Panc1 (cell line): ENCODE data around the gene RAB6B. TPM values are rescaled to one million over a fixed set of nuclear protein-coding genes. Genes with fewer than 3 reads are reported as not detected.
A peak's percentile ranks its signal among the peaks of the same experiment; 100 is the strongest.

Experiments used
- ATAC-seq: fragments of 200-7000 bp; cut with Tn5 transposase; 2 replicates; pipeline ENCODE4 v1.9.1; 2020; ENCODE audit warnings: mild to moderate bottlenecking, moderate library complexity
- BruUV-seq: library from RNA; stranded (reverse); fragments of 400-500 nt; replicated peaks from 2 replicates; lab custom pipeline; 2021; lab: Mats Ljungman, UMichigan
- CTCF ChIA-PET: fragments of 300-600 bp; sonication (Branson Sonifier 250); formaldehyde crosslinking; loops from one replicate; lab custom pipeline; 2022; ENCODE audit warnings: antibody characterized with exemption; lab: Charles Lee
- POLR2A ChIA-PET: fragments of 300-600 bp; sonication (Branson Sonifier 250); formaldehyde crosslinking; loops from one replicate; lab custom pipeline; 2022; ENCODE audit warnings: antibody characterized with exemption; lab: Charles Lee
- DNase-seq: peaks from one replicate; pipeline ENCODE4 v3.0.0-alpha.2; 2010; ENCODE audit warnings: low read depth, low spot score
- H3K27ac ChIP-seq: 2 replicates; pipeline ENCODE4 v1.5.1; 2011; ENCODE audit warnings: mild to moderate bottlenecking, low read length, inconsistent platforms
- H3K27me3 ChIP-seq: fragments of 200-500 bp; sonication (Bioruptor generic); 2 replicates; pipeline ENCODE4 v1.6.0; 2014; ENCODE audit warnings: low read length, inconsistent platforms; ENCODE audit not compliant: control insufficient read depth, insufficient read depth
- H3K36me3 ChIP-seq: fragments of 200-500 bp; sonication (Bioruptor generic); 2 replicates; pipeline ENCODE4 v1.5.1; 2014; ENCODE audit warnings: inconsistent platforms, mild to moderate bottlenecking, low read length, moderate library complexity; ENCODE audit not compliant: control insufficient read depth, insufficient read depth
- H3K4me1 ChIP-seq: 2 replicates; pipeline ENCODE4 v1.5.1; 2011; ENCODE audit warnings: inconsistent platforms, mild to moderate bottlenecking, low read length, moderate library complexity; ENCODE audit not compliant: control insufficient read depth, insufficient read depth
- H3K4me3 ChIP-seq, 2 experiments: 2 replicates each; pipeline ENCODE4 v1.5.1; 2011 to 2012; ENCODE audit warnings: low read depth in 2 of 2, low read length in 2 of 2, mild to moderate bottlenecking in 2 of 2, inconsistent platforms in 1 of 2, moderate library complexity in 1 of 2
- H3K9me3 ChIP-seq: fragments of 200-500 bp; sonication (Bioruptor generic); 2 replicates; pipeline ENCODE4 v1.5.1; 2014; ENCODE audit warnings: low read depth, mild to moderate bottlenecking, inconsistent platforms, low read length, moderate library complexity; ENCODE audit not compliant: control insufficient read depth, insufficient read depth
- CTCF ChIP-seq: fragments of 450-650 bp; IDR thresholded peaks from 2 replicates; pipeline ENCODE4 v1.5.1; 2017; ENCODE audit warnings: mild to moderate bottlenecking
- POLR2AphosphoS5 ChIP-seq: IDR thresholded peaks from 2 replicates; pipeline ENCODE4 v1.6.1; 2012; ENCODE audit warnings: mild to moderate bottlenecking, low read depth, low read length, moderate library complexity
- REST ChIP-seq, 2 experiments: IDR thresholded peaks; 2 replicates each; pipeline ENCODE4 v1.6.1; 2011 to 2012; ENCODE audit warnings: low read depth in 2 of 2, control low read depth in 1 of 2, low read length in 1 of 2, mild to moderate bottlenecking in 1 of 2, moderate library complexity in 1 of 2; ENCODE audit not compliant: insufficient read depth in 1 of 2
- TCF7L2 ChIP-seq: IDR thresholded peaks from 2 replicates; pipeline ENCODE4 v1.6.1; 2011; ENCODE audit warnings: mild to moderate bottlenecking, low read depth, low read length, inconsistent platforms
- in situ Hi-C: cut with HindIII; loops from 2 replicates; pipeline ENCODE4 v1.10.0; 2016; ENCODE audit warnings: low sequenced_read_pairs, low pct_unique_long_range_greater_than_20kb
- intact Hi-C: fragments of 100-400 bp; cut with micrococcal nuclease; formaldehyde crosslinking; loops from one replicate; pipeline ENCODE4 v1.10.0; 2022; ENCODE audit not compliant: unreplicated experiment
- total RNA-seq: library from RNA; stranded (reverse); gene quantifications from one replicate; pipeline ENCODE4 v1.2.1, GENCODE V29; 2021; ENCODE audit not compliant: unreplicated experiment

Gene RAB6B
- total RNA-seq, 1 experiment from 2014 or later = 49.2 TPM

DNA sequence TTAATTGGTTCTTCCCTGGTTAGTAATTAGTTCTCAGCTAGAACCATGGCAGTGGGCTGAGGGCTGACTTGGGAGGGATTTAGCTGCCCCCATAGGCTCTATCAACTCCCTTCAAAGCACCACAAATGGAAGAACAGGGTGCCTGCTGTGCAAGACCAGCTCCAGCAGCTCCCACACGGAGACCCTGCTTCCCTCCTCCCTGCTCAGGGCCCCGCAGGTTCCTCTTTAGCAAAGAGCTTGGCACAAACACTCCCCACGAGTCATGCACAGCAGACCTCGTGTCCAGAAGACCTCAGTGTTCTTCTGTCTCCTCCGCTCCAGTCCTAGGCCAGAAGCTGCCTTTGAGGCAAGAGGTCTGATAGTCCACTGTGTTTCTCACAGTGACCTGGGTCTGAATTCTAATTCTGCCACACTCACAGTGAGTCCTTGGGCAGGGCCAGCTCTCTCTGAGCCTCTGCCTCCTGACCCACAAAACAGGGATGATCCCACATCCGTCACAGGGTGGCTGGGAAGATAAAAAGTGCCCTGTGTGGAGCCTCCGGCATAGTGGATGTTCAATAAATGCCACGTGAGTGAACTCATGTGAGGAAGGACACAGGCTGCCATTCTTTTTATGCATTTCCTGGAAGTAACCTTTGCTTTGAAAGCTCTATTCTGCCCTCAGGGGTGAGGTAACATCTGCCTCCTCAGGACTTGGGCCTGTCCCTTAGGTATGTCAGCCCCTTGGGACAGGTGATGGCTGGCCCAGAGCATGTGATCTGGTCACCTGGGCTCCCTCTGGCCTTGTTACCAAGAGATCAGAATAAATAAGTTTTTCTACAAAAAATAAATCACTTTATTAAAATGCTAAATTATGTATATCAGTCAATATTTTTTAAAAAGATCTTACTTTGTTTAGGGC is 7.6 kb downstream of the RAB6B start:
- CTCF ChIA-PET = no interaction called here
- no peaks in the 10 kb centered on the region for H3K4me1 ChIP-seq
- no peak for TF ChIP-seq POLR2AphosphoS5
- no peak for TF ChIP-seq TCF7L2
- TF ChIP-seq REST (IDR thresholded peaks at IDR 0.05; ENCODE audit: insufficient read depth in 1 of 2, low read depth in 2 of 2, low read length in 1 of 2) = no peak
- POLR2A ChIA-PET = no interaction called here
- no peaks in the 10 kb centered on the region for H3K36me3 ChIP-seq
- peak; percentile 39 for ATAC-seq
- H3K27me3 ChIP-seq = no peaks in the 10 kb centered on the region
- no peak for DNase-seq
- no peak overlapping the region for H3K27ac ChIP-seq
- intact Hi-C loops (no loop called here), in situ Hi-C loops (no loop called here)
- no peaks in the 10 kb centered on the region for H3K9me3 ChIP-seq
- no peak overlapping the region for H3K4me3 ChIP-seq
- no TSS peak for BruUV-seq

GRCh38 chr3:133887074-133887802 is 8.4 kb downstream of the RAB6B start:
- no TSS peak for BruUV-seq
- DNase-seq = no peak
- ATAC-seq = no peak
- in situ Hi-C loops = no loop called here
- CTCF ChIA-PET = no interaction called here
- Histone ChIP-seq H3K9me3 (no peaks in the 10 kb centered on the region), H3K4me3 (no peak overlapping the region), H3K4me1 (no peaks in the 10 kb centered on the region), H3K36me3 (no peaks in the 10 kb centered on the region), H3K27ac (no peak overlapping the region), H3K27me3 (no peaks in the 10 kb centered on the region)
- intact Hi-C loops = no loop called here
- no peak for TF ChIP-seq TCF7L2
- TF ChIP-seq POLR2AphosphoS5 = no peak
- POLR2A ChIA-PET = no interaction called here

DNA sequence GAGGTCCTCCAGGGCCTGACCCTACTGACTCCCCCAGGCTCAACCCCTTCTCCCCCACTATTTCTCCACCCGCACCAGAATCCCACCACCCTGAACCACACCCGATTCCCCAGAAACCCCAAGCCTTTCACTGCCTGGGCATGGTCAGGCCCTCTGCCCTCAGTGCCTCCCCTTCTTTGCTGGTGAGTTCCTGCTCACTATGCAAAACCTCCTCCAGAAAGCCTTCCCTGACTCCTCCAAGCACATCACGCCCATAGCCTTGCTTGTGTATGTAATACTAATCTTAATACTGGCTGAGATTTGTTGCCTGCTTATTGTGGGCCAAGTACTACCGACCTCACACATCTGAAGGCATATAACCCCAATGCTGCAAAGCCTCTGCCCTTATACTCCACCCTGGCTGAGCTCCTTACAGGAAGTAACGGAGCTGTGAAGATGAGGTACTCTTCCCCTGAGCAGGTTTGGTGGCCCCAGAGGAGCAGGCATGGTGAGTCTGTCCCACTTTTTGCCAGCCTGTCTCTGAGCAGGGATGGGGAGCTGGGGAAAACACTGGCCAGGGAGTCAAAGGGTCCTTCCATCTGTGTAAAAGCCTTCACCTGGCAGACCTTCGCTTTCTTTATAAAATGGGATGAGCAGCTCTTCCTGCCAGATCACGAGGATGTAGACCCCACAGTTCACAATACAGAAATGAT is 9.5 kb downstream of the RAB6B start:
- TF ChIP-seq CTCF (no peak), POLR2AphosphoS5 (no peak)
- no TSS peak for BruUV-seq
- Histone ChIP-seq H3K9me3 (no peaks in the 10 kb centered on the region), H3K36me3 (no peaks in the 10 kb centered on the region), H3K27ac (no peak overlapping the region), H3K4me3 (no peak overlapping the region), H3K4me1 (no peaks in the 10 kb centered on the region), H3K27me3 (no peaks in the 10 kb centered on the region)
- intact Hi-C loops = no loop called here
- DNase-seq (no peak), ATAC-seq (0 out of 2 replicates have a peak, but pooled peaks have one; percentile 18)
- CTCF ChIA-PET = no interaction called here
- in situ Hi-C loops = no loop called here
- POLR2A ChIA-PET = no interaction called here
